GM18517 (cell line): ENCODE results near the gene ACP5.
"Not testable (repeated sequence)": the region's sequence is repeated elsewhere in the genome, so short reads cannot be mapped to it uniquely, and the experiment has no call there.

ENCODE experiments used
- ATAC-seq: cut with Tn5 transposase; IDR thresholded peaks from one replicate; pipeline ENCODE4 v1.9.1; 2021; ENCODE audit warnings: mild to moderate bottlenecking, moderate library complexity; ENCODE audit not compliant: unreplicated experiment

ACP5 gene

GRCh38 chr19:11580116-11580515, 2.7 kb upstream of the ACP5 start:
- no peak for ATAC-seq

- no peak for ATAC-seq
These were observed 1.1 kb upstream of the ACP5 start for GRCh38 chr19:11578258-11579142.

GRCh38 chr19:11576227-11576626, 1.2 kb downstream of the ACP5 start:
- no peak for ATAC-seq

DNA sequence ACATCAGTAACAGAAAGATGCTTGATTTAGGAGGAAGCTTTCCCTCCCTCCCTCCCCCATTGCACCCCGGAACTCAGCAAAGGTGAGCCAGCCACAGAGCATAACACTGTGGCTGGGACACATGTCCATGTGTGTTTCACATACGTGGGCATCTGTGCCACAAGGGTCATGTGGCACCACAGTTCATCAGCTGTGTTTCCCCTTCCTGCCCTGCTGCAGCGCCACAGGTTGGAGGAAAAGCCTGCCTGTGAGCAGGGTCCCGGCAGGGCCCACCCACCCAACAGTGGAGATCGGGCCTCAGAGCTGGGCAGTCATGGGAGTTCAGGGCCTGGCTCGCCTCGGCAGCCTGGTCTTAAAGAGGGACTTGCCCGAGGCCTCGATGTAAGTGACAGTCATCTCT, 2.8 kb downstream of the ACP5 start:
- ATAC-seq: no peak

DNA sequence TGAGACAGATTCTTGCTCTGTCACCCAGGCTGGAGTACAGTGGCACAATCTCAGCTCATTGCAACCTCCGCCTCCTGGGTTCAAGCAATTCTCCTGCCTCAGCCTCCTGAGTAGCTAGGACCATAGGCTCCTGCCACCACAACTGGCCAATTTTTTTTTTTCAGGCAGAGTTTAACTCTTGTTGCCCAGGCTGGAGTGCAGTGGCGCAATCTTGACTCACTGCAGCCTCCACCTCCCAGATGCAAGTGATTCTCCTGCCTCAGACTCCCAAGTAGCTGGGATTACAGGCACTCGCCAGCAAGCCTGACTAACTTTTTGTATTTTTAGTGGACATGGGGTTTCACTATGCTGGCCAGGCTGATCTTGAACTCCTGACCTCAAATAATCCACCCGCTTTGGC, 3.7 kb downstream of the ACP5 start:
- not testable (repeated sequence) for ATAC-seq

GRCh38 chr19:11573354-11573753, 4.1 kb downstream of the ACP5 start:
- not testable (repeated sequence) for ATAC-seq

- no peak for ATAC-seq
These were observed 7.4 kb downstream of the ACP5 start for GRCh38 chr19:11570039-11570462.

DNA sequence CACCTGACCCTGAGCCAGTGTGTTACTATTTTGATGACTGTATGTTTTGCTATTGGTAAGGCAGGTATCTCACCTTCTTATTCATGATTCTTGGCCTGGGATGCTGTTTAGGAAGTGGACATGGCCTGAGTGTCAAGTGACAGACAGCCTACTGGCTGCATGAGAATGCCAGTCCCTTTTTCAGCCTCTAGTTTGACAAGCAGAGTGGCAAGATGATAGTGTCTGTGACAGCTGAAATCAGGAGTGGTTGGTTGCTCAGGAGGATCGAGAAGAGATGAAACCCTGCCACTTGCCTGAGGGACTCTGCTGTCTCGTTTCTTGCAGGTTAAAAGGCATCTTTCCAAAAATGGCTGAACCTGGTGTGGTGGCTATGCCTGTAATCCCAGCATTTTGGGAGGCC, 11.3 kb downstream of the ACP5 start:
- ATAC-seq: no peak

DNA sequence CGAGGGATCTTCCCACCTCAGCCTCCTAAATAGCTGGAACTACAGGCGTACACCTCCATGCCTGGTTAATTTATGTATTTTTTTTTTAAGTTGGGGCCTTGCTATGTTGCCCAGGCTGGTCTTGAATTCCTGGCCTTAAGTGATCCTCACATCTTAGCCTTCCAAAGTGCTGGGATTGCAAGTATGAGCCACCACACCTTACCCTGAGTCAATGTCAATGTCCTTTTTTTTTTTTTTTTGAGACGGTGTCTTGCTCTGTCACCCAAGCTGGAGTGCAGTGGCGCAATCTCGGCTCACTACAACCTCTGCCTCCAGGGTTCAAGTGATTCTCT, 11.8 kb downstream of the ACP5 start:
- ATAC-seq: not testable (repeated sequence)

DNA sequence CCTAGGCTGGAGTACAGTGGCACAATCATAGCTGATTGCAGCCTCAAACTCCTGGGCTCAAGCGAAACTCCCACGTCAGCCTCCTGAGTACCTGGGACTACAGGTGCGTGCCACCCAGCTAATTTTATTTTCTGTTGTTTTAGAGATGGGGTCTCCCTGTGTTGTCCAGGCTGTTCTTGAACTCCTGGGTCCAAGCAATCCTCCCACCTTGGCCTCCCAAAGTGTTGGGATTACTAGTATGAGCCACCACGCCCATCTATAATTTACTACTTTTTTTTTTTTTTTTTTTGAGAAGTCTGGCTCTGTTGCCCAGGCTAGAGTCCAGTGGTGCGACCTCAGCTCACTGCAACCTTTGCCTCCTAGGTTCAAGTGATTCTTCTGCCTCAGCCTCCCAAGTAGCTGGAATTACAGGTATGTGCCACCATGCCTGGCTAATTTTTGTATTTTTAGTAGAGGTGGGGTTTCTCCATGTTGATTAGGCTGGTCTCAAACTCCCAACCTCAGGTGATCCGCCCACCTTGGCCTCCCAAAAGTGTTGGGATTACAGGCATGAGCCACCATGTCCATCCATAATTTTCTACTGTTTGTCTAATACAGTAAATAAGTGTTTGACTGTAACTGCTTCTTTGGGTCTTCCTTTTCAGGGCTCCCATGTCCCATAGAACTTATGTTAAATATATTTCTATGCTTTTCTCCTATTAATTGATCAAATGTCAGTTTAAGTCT, 13.2 kb downstream of the ACP5 start:
- not testable (repeated sequence) for ATAC-seq

DNA sequence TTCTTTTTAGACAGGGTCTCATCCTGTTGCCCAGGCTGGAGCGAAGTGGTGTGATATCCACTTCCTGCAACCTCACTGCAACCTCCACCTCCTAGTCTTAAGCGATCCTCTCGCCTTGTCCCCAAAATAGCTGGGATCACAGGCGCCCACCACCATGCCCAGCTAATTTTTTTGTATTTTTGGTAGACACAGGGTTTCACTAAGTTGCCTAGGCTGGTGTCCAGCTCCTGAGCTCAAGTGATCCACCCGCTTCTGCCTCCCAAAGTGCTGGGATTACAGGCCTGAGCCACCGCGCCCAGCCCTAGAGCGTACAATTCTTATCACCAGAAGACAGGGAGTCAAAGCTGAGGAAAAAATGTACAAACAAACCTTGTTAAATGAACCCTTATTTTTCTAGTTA, 13.9 kb downstream of the ACP5 start:
- ATAC-seq: no peak

GRCh38 chr19:11560404-11561051, 16.9 kb downstream of the ACP5 start:
- ATAC-seq: peak; percentile 56

GRCh38 chr19:11558881-11559828, 18.3 kb downstream of the ACP5 start, which contains the start of gene ELOF1:
Gene ELOF1 (minus strand): TSS chr19:11559230. CDS start chr19:11554347, 4,883 bp downstream.
- peak; percentile 62 for ATAC-seq

- ATAC-seq: no peak
These were observed 20.6 kb downstream of the ACP5 start for GRCh38 chr19:11556634-11557420.

DNA sequence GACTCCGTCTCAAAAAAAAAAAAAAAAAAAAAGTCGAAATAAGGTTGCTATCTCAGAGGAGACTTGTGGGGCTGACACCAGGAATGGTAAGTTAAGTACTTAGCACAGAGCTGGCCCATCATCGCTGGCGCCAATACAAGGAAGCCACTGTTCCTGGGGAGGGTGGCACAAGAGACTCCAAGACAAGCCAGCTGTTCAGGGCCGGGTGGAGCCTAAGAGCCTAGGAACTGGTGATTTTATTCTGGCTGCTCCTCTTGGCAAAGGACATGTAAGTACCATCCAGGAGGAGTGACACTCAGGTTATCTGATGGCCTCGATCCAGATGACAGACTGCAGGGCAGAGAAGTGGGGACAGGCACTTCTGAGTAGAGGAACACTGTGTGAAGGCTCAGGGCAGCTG, 22.2 kb downstream of the ACP5 start:
- no peak for ATAC-seq

GRCh38 chr19:11554160-11554559, 23.3 kb downstream of the ACP5 start:
- ATAC-seq: no peak

DNA sequence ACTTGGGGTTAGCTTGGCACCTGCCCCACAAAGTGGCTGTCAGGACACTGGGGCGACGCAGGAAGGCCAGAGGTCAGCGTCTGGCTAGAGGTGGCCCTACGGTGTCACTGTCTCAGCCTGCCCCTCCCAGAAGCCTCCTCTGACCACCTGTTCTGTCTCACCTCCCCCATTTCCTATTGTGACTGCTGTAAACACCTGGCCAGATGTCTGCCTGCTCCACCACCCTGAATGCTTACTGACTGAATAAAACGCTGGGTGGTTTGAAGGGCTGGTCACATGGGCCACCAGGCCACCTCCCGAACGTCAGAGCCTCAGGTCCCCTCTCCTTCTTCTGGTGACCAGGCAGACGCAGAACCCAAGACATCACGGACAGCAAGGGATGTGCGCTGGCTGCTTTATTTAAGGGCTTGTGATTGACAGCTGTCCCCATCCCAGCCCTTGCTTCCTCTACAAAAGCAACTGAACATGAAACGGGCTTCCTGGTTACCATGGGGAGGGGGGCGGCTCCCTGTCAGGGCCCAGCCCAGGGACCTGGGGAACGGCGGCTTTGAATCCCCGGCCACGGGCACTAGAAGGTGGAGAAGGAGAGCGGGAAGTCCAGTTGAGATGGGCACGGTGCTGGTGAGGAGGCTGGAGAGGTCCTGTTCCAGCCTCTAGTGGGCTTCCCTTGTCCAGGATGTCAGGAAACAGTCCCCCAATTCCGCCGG, 24.6 kb downstream of the ACP5 start:
- ATAC-seq: no peak

DNA sequence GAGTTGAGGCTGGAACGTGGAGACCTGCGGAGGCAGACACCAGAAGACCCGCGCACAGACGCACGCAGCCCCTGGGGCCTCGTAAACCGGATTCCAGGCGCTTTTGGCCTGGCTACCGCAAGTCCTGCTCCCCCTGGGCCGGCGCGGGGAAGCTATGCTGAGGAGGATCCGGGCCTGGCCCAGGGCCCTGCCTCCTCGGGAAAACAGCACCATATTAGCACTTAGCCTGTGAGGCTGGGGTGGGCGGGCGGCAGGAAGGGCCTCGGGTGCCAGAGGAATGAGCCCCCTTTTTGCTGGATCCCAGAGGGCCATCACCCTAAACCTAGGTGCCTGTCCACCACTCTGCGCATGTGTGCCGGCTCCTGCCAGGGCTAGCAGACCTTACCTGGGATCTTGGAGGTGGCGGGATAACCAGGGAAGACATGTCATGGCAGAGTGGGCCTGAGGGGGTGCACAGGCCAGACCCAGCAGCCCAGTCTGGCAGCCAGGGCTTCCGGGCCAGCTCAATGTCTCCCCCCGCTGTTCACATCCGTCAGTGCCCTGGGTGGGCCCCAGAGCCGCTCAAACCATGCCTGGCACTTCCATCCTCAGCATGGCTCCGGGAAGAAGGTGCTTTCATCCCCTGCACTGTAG, 25.7 kb downstream of the ACP5 start:
- ATAC-seq: no peak

DNA sequence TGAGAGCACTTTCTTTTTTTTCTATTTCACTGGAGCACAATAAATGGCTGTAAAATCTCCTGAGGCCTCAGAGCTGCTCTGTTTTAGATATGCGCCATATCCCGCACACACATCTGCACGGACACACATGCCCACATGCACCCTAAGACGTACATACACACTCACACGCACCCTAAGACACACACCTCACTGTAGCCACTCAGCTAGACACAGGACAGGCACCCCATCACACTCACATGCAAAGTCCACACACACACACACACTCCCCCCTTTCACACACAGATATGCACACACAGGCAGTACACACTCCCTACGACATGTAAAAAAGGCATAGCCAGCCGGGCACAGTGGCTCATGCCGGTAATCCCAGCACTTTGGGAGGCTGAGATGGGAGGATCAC, 27.2 kb downstream of the ACP5 start:
- no peak for ATAC-seq
